Smooth muscle cell (in vitro differentiated cells): ENCODE results near the gene C12orf42. TPM values are rescaled to one million over a fixed set of nuclear protein-coding genes. Genes with fewer than 3 reads are reported as not detected.

Experiments
- DNase-seq: peaks from one replicate; lab custom pipeline; 2025; ENCODE audit not compliant: unreplicated experiment; lab: John Stamatoyannopoulos, UW
- H2AFZ ChIP-seq: fragments of 200-600 bp; sonication (generic); 2 replicates; pipeline ENCODE4 v1.6.0; 2016; ENCODE audit warnings: antibody characterized with exemption, low read depth, mild to moderate bottlenecking
- H3F3A ChIP-seq: fragments of 200-600 bp; sonication (generic); 2 replicates; pipeline ENCODE4 v1.6.0; 2017; ENCODE audit warnings: antibody characterized with exemption, low read depth
- H3K27ac ChIP-seq: fragments of 200-600 bp; sonication (generic); 2 replicates; pipeline ENCODE4 v1.5.1; 2016; ENCODE audit warnings: low read depth, mild to moderate bottlenecking
- H3K27me3 ChIP-seq: fragments of 200-600 bp; sonication (generic); 2 replicates; pipeline ENCODE4 v1.6.1; 2016; ENCODE audit warnings: low read depth, mild to moderate bottlenecking
- H3K36me3 ChIP-seq: fragments of 200-600 bp; sonication (generic); 2 replicates; pipeline ENCODE4 v1.5.1; 2016; ENCODE audit warnings: low read depth
- H3K4me1 ChIP-seq: fragments of 200-600 bp; sonication (generic); 2 replicates; pipeline ENCODE4 v1.5.1; 2016; ENCODE audit warnings: low read depth
- H3K4me2 ChIP-seq: fragments of 200-600 bp; sonication (generic); 2 replicates; pipeline ENCODE4 v1.6.0; 2016; ENCODE audit warnings: mild to moderate bottlenecking
- H3K4me3 ChIP-seq: fragments of 200-600 bp; sonication (generic); 2 replicates; pipeline ENCODE4 v1.5.1; 2016; ENCODE audit warnings: mild to moderate bottlenecking
- H3K79me2 ChIP-seq: fragments of 200-600 bp; sonication (generic); 2 replicates; pipeline ENCODE4 v1.6.0; 2016; ENCODE audit warnings: low read depth, mild to moderate bottlenecking
- H3K9ac ChIP-seq: fragments of 200-600 bp; sonication (generic); 2 replicates; pipeline ENCODE4 v1.6.0; 2016; ENCODE audit warnings: low read depth
- H3K9me3 ChIP-seq: fragments of 200-600 bp; sonication (generic); replicated peaks from 2 replicates; pipeline ENCODE4 v1.5.1; 2016; ENCODE audit warnings: low read depth
- H4K20me1 ChIP-seq: fragments of 200-600 bp; sonication (generic); 2 replicates; pipeline ENCODE4 v1.6.0; 2016; ENCODE audit warnings: low read depth
- WGBS: methylation state at CpG from one replicate; pipeline ENCODE4 v1.1.7; 2016; ENCODE audit warnings: low lambda C conversion rate; 5-methylcytosine and 5-hydroxymethylcytosine counted together
- polyA plus RNA-seq: library from polyadenylated mRNA; unstranded; fragments of >200 nt; fragmentation: Nextera tagmentation; extraction: Ambion mirVana; gene quantifications from 2 replicates; pipeline ENCODE4 v1.2.1, GENCODE V29; 2016
- total RNA-seq: library from RNA; depleted of rRNA; stranded (reverse); fragments of >200 nt; gene quantifications from 2 replicates; pipeline ENCODE4 v1.2.3, GENCODE V29; 2014
- TF ChIP-seq, protein P1 (sequence below): fragments of 200-600 bp; sonication (generic); IDR thresholded peaks from 2 replicates; pipeline ENCODE4 v1.5.1; 2017; ENCODE audit warnings: borderline replicate concordance, mild to moderate bottlenecking, antibody characterized with exemption; ENCODE audit not compliant: insufficient read depth, poor library complexity, severe bottlenecking

Gene C12orf42
- total and polyA plus RNA-seq, 2 experiments from 2014 or later: not detected

DNA sequence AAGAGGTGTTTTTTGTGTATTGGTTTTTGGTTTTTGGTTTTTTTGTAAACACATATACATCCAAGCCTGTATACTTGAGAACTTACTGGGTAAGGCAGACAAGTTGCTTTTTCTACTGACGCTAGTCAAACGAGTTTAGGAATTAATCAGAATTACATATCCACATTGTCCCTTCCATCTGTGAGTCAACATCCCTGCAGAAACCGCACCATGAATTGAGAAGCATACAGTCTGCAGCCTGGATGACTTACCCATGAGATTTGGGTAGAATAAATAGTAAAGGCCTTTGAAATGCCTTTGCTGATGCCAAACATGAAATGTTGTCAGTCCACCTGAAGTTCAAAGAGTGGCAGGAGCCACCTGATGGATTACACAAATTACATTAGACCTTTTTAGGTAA lies 21.4 kb upstream of the C12orf42 start:
- no peak overlapping the region for H3K4me3 ChIP-seq
- H3K9ac ChIP-seq: no peak overlapping the region
- no peaks in the 10 kb centered on the region for H3K36me3 ChIP-seq
- H3K9me3 ChIP-seq: no peaks in the 10 kb centered on the region
- no peaks in the 10 kb centered on the region for H3K79me2 ChIP-seq
- no peaks in the 10 kb centered on the region for H4K20me1 ChIP-seq
- no peaks in the 10 kb centered on the region for H3F3A ChIP-seq
- H3K4me2 ChIP-seq: no peak overlapping the region
- TF ChIP-seq, protein P1, sequence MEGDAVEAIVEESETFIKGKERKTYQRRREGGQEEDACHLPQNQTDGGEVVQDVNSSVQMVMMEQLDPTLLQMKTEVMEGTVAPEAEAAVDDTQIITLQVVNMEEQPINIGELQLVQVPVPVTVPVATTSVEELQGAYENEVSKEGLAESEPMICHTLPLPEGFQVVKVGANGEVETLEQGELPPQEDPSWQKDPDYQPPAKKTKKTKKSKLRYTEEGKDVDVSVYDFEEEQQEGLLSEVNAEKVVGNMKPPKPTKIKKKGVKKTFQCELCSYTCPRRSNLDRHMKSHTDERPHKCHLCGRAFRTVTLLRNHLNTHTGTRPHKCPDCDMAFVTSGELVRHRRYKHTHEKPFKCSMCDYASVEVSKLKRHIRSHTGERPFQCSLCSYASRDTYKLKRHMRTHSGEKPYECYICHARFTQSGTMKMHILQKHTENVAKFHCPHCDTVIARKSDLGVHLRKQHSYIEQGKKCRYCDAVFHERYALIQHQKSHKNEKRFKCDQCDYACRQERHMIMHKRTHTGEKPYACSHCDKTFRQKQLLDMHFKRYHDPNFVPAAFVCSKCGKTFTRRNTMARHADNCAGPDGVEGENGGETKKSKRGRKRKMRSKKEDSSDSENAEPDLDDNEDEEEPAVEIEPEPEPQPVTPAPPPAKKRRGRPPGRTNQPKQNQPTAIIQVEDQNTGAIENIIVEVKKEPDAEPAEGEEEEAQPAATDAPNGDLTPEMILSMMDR: no peak
- H2AFZ ChIP-seq: no peak overlapping the region
- 83% methylated on average over 3 of the region's 3 CpGs for WGBS
- DNase-seq: no peak
- no peaks in the 10 kb centered on the region for H3K4me1 ChIP-seq
- no peak overlapping the region for H3K27ac ChIP-seq
- no peaks in the 10 kb centered on the region for H3K27me3 ChIP-seq

DNA sequence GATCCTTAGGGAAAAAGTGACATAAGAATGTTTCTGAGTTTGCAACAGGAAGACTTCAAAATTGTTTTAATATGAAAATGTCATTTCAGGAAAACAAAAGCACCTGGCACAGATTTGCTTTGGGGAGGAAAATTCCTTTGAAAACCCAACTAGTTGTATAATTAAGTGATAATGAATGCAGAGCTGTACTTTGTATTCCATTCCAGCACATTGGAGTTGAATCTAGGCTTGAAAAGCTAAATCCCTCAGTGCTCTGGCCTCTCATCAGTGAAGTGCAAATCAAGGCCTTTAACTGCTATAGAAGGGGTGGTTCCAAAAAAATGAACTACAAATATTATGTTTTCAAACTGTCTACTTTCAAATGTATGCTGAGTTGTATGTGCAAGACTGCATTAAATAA lies 19.6 kb upstream of the C12orf42 start:
- no peak overlapping the region for H3K4me2 ChIP-seq
- no peaks in the 10 kb centered on the region for H3K27me3 ChIP-seq
- H3K4me3 ChIP-seq: no peak overlapping the region

DNA sequence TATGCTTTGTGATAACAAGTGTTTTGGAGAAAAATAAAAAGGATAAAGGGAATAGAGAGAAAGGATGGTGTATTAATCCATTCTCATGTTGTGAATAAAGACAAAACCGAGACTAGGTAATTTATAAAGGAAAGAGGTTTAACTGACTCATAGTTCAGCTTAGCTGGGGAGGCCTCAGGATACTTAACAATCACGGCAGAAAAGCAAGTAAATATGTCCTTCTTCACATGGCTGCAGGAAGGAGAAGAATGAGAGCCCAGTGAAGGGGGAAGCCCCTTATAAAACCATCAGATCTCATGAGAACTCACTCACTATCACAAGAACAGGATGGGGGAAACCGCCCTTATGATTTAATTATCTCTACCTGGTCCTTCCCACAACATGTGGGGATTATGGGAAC lies 18.1 kb upstream of the C12orf42 start:
- TF ChIP-seq, protein P1: no peak
- H2AFZ ChIP-seq: no peak overlapping the region
- H3K79me2 ChIP-seq: no peaks in the 10 kb centered on the region
- no peak overlapping the region for H3K27ac ChIP-seq
- 68% methylated on average over 3 of the region's 3 CpGs for WGBS
- no peaks in the 10 kb centered on the region for H3F3A ChIP-seq
- H3K9ac ChIP-seq: no peak overlapping the region
- no peaks in the 10 kb centered on the region for H3K4me1 ChIP-seq
- H3K36me3 ChIP-seq: no peaks in the 10 kb centered on the region
- H3K9me3 ChIP-seq: no peaks in the 10 kb centered on the region
- no peaks in the 10 kb centered on the region for H4K20me1 ChIP-seq
- H3K4me3 ChIP-seq: no peak overlapping the region
- H3K27me3 ChIP-seq: peaks cover 5% of the 10 kb centered on the region
- H3K4me2 ChIP-seq: no peak overlapping the region
- DNase-seq: no peak

More for the DNA sequence above, 19.6 kb upstream of the C12orf42 start:
- Histone ChIP-seq H3K4me1 (no peaks in the 10 kb centered on the region), H3K79me2 (no peaks in the 10 kb centered on the region), H4K20me1 (no peaks in the 10 kb centered on the region), H3K9ac (no peak overlapping the region), H2AFZ (no peak overlapping the region), H3K9me3 (no peaks in the 10 kb centered on the region), H3F3A (no peaks in the 10 kb centered on the region), H3K27ac (no peak overlapping the region), H3K36me3 (no peaks in the 10 kb centered on the region)
- no peak for DNase-seq
- TF ChIP-seq, protein P1: no peak

DNA sequence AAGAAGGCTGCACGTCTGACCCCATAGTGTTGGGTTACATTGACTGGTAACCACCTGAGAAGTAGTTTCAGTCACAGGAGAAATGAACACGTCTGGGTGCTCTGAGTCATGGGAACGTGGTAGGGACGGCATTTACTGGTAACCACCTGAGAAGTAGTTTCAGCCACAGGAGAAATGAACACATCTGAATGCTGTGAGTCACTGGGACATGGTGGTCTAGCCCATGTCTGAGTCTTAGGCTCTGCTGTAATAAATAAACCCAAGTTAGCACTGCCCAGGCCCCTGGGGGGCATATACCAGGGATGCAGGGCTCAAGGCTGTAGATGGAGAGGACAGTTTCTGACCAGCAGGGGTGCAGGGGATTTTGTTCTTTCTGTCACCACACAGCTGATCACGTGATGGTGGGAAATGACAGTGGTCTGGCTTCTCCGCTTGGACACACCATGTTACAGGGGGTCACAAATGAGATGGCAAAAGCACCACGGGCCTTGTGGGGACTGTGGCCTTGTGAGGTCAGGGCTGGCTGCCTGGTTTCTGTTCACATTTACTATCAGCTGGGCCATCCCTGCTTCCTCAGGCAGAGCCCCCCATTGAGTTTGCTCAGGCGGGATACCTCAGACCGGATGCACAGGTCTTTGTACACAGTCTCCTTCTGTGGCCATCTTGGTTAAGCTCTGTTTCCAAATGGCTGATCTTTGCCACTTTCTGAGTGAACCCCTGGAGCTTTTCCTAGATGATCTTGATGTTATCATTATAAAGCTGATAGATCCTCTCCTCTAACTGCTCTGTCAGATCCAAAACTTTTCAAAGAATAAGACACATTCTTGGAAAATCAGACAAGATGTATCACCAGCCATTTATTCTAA lies 9.8 kb upstream of the C12orf42 start:
- no peaks in the 10 kb centered on the region for H3K36me3 ChIP-seq
- H3K9ac ChIP-seq: peak overlapping the region; percentile 69
- H3K4me2 ChIP-seq: no peak overlapping the region
- no peak overlapping the region for H3K4me3 ChIP-seq
- 74% methylated on average over 9 of the region's 9 CpGs for WGBS
- no peaks in the 10 kb centered on the region for H3K9me3 ChIP-seq
- H4K20me1 ChIP-seq: no peaks in the 10 kb centered on the region
- DNase-seq: no peak
- peak overlapping the region; percentile 83 for H3K27ac ChIP-seq
- no peak overlapping the region for H2AFZ ChIP-seq
- TF ChIP-seq, protein P1: no peak
- no peaks in the 10 kb centered on the region for H3K4me1 ChIP-seq
- H3F3A ChIP-seq: no peaks in the 10 kb centered on the region
- H3K27me3 ChIP-seq: peaks cover 13% of the 10 kb centered on the region
- H3K79me2 ChIP-seq: no peaks in the 10 kb centered on the region
